DMS53 (cell line): ENCODE results near the gene LPIN3.

Experiments used
- DNase-seq: peaks from one replicate; lab custom pipeline; 2025; lab: John Stamatoyannopoulos, UW

LPIN3 gene

DNA sequence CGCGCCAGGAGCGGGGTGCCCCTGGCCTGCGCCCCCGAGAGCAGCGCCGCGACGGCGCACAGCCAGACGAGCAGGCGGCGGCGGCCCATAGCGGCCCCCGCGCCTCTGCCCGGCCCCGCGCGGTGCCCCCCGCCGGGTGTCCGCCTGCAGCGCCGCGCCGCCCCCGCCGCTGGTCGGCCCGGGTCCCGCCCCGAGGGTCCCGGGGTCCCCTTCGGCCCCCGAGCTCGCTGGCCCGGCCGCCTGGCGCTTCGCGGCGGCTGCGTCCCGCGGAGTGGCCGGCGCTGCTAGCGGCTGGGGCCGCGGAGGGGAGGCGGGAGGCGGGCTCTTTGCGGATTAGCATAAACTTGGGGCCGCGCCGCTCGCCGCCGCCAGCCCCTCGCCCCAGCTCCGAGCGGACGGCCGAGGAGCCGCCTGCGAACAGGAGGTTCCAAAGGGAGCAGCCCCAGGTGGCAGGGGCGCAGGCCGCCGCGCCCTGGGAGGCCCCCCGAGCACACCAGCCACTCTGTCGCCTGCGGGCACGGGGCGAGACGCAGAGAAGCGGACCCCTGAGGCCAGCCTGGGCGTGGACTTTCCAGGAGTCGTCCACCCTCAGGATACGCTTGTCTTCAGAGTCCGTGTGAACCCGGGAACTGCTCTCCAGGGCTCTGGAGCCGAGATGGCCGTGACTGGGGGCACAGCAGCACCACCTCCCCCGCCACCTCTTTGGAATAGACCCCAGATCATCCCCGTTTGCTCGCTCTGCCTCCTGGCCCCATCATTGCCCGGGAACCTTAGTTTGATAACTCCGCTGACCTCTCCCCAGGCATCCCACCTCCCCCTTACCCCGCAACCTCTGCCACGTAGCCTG, 26.1 kb downstream of the LPIN3 start, which contains the start of gene EMILIN3:
Gene EMILIN3, minus strand, starts transcription at position 273 of the 847 bp plus-strand sequence. Its CDS starts 184 bp downstream, at position 89.
- peak; percentile 30 for DNase-seq

DNA sequence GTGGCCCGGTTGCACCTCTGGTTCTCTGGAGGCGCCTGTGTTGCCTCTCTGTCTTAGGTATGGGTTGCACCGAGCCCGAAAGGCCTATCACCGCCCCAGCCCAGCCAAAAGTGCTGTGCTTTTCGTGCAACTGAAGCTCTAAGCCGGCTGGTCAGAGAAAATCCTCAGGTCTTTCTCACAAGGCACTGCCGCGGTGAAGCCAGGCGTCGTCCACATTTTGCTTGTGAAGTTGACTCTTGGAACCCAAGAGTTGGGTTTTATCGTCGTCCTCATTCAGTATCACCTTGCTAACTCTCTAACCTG, 26.7 kb downstream of the LPIN3 start:
- peak; percentile 28 for DNase-seq

DNA sequence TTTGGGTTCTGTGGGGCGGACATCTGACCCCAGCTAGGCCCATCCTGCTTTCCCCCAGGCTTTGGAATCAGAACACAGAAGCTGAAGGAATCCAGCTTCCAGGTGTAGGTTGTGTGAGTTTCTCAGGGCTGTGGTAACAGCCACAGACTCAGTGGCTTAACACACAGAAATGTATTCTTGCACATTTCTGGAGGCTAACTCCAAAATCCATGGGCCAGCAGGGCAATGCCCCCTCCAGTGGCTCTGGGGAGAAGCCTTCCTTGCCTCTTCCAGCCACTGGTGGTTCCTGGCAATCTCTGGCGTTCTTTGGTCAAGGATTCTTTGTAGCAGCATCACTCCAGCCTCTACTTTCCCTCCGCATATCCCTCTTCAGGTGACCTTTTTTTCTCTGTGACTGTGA, 27.3 kb downstream of the LPIN3 start:
- no peak for DNase-seq

DNA sequence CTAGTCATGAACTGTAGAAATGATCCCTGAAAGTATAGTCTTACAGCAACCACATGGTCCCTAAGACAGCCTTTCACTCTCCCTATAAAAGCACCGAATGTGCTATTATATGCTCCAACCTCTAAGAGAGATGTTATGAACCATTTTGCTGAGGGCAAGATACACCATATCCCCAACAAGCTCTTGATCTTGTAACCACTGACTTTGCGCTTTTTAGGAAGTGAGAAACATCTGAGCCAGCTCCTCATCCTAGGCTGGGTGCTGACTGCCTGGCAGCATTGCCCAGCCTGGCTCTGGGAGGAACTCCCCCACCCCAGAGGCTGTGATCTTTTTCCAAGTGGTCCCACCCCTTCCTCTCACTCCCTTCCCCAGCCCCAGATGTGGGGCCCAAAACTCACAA, 29.1 kb downstream of the LPIN3 start:
- DNase-seq: no peak

DNA sequence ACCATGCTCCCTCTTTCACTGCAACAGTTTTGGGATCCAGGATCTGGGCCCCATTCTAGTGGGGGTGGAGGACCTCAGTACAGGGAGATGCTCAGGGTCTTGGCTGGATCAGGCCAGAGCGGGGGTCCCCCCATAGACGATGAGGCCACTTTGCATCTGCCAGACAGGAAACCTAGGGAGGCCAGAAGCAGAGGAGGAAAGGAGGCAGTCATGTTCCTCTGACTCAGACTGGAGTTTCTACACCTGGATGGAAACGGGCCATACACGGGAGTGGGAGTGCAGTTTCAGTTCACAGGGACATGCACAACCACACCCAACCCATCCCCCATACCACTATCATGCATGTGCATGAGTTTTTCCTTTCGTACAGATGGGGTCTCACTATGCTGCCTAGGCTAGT, 29.6 kb downstream of the LPIN3 start:
- DNase-seq: no peak

DNA sequence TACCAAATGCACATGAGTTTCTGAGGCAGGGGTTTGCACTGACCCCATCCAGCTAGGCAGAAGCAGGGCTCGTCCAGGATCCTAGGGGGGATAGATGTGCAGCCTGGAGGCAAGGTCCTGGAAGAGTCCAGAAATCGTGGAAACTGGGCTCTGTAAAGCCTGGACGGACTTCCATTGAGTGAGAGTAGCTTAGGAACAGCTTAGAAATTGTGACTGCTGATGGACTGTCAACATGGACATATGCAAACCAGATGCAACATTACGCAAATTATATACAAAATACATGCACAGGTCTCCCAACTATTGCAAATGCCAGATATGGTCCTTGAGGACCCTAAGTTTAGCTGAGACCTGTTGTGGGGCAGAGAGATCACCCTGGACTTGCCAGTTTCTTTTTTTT, 30.8 kb downstream of the LPIN3 start:
- peak; percentile 11 for DNase-seq

DNA sequence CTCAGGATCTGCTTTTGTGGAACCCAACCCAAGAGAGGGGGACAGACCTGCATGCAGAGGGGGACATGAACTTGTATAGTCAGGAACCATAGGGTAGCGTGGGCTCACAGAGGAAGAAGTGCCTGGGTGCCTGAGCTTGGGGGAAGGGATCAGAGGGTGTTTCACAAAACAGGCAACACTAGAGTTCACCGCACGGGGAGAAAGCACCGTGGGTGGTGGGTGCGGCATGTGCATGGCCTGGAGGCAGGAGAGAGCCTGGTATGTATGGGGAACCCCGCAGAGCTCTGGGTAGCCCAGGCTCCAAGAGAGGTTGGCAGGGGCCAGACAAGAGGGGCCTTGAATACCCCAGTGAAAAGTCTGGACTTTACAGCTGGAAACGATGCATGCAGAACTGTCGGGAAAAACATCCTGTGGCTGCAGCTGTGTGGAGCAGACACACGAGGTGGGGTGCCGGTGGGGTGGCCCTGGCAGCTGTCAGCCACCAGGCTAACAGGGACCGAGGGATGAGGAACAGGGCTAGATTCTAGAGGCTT, 32.7 kb downstream of the LPIN3 start:
- no peak for DNase-seq

DNA sequence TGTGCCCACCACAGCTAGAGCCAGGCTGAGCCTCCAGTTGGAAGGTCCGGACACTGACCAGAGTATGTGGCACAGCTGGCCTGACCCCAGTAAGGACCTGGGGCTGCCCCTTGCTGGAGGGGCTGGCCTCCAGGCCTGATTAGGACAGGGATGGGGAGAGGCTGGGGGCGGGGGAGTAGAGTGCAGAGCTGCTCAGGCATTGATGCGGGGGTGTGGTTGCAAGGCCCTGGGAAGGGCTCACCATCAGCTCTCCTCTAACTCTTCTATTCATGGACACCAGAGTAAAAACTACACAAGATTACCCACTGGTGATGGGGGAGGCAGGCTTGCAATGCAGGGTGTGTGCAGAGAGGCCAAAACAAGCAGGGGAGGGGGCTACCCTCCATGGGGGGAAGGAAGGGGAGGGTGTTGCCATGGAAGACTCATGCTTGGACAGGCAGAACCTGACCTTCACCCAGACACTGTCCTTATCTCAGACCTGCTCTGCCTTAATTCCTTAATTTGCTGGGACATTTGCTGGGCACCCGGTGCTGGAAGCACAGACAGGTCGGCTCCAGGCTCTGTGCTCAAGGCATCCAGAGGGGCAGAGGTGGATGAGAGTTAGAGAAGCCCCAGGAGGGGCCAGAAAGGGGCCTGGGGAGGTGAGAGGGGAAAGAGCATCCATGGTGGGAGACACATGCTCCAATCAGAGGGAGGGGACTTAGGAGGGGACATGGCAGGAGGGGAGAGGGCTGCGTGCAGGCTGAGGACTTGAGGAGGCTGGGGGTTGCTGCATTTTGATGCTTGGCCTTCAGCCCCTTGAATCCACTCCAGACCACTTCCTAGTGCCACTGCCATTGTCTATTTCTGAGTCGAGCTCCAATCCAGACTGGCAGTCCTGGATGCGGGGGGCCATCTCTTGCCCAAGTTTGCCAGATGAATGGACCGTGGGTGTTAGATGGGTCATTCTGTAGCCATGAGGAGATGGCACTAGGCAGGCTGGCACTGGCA, 33.6 kb downstream of the LPIN3 start:
- DNase-seq: no peak

DNA sequence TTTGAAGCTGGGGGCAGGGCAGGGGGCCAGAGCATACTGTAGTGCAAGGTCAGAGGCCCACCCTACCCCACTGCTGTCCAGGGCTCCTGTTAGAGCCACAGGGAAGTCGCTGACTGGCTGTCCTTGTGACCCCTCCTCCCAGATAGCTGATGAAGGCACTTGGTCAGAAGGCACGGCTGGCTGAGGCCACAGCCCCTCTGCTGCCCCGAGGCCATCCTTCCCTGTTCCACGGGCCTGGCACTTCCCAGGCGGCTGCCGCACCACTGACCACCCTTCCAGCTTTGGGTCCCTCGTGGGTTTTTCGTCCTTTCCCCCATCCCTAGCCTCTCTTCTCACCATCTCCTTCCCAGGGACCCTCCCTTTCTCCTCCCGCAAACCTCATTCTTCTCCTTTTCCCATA, 35.2 kb downstream of the LPIN3 start:
- no peak for DNase-seq

DNA sequence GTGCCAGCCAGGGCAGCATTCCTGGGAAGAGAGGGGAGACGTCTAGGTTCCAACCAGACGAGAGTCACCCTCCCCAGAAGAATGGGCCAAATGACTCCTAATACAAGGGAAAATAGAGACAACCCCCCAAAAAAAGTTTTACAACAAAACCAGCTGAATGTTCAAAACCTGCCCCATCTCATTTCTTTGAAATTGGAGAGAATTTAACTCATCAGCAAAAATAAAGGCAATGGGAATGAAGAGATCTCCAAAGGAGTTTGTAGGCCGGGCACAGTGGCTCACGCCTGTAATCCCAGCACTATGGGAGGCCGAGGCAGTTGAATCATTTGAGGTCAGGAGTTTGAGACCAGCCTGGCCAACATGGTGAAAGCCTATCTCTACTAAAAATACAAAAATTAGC, 35.7 kb downstream of the LPIN3 start:
- DNase-seq: no peak

DNA sequence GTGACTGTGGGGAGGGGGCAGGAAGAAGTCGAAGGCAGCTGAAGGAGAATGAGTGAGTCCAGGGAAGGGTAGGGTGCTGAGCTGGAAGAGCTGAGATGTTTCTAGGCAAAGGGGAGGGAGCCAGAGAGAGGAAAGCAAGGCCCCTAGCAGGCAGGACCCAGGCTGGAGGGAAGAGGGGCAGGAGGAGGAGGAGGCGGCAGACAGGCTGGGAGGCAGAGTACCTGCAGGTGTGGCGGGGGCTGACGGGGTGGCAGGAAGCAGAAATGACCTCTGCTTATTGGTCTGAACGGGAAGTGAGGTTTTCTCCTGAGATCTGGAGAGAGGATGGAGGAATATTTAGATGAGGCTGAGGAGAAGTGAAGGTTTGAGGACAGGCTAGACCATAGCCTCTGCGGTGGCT, 36.7 kb downstream of the LPIN3 start:
- no peak for DNase-seq

DNA sequence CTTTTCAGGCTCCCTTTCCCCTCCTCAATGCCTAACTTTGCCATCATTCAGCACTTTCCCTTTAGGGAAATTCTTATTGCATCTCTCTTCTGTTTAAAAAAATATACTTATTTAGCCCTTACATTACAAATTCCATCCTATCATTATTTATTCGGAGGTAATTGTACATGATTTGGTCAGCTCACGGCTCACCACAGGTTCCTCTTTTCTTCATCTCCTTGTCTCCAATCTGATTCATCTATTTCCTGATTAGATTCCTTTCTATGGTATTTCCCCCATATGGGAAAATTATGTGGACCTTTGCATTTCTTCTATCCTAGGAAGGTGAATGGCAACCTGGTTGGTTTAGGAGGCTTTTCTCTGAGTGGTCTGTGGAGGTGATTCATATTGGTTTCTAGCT, 38.9 kb downstream of the LPIN3 start:
- no peak for DNase-seq

DNA sequence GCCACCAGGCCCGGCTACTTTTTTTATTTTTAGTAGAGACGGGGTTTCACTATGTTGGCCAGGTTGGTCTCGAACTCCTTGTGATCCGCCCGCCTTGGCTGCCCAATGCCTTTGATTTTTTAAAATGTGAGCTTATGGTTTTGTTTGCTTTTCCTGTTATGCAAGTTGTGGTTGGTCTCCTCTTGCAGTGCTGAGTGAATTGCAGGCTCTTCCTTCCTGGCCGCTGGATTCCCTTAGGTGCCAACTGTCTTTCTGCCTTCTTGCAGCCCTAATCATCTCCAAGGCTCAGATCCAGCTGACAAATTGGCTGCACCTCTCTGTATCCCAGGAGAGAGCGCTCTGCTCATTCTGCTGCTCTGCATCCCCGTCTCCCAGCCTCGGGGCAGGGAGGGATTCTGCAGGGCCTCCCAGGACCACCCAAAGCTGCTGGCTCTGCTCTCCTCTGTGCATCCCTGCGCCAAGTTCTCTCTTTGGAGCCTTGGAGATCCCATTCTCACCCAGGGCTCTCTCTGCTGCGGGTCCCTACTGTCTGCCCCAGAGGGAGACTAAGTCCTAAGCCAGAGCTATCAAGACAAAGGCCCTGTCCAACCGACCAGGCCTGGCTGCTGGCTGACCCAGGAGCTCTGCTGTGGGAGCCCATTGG, 40.1 kb downstream of the LPIN3 start:
- no peak for DNase-seq

DNA sequence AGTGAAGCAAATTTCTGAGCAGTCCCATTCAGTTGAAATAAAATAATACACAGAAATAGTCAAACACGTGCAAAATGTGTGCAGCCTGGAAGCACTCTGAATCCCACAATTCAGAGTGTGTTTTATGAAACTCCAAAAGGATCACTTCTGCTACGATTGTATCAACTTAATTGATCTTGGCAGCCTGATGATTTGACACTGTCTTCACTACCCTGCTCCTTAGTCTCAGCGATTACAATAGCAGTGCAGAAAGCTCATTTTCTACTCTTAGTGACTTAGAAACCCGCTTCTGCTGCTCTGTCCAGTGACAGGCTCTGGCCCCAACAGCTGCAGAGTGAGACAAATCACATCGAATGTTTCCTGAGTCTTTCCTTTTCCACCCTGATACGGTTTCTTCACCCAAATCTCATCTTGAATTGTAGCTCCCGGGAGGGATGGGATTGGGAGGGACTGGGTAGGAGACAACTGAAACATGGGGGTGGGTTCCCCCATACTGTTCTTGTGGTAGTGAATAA, 42.2 kb downstream of the LPIN3 start:
- no peak for DNase-seq

DNA sequence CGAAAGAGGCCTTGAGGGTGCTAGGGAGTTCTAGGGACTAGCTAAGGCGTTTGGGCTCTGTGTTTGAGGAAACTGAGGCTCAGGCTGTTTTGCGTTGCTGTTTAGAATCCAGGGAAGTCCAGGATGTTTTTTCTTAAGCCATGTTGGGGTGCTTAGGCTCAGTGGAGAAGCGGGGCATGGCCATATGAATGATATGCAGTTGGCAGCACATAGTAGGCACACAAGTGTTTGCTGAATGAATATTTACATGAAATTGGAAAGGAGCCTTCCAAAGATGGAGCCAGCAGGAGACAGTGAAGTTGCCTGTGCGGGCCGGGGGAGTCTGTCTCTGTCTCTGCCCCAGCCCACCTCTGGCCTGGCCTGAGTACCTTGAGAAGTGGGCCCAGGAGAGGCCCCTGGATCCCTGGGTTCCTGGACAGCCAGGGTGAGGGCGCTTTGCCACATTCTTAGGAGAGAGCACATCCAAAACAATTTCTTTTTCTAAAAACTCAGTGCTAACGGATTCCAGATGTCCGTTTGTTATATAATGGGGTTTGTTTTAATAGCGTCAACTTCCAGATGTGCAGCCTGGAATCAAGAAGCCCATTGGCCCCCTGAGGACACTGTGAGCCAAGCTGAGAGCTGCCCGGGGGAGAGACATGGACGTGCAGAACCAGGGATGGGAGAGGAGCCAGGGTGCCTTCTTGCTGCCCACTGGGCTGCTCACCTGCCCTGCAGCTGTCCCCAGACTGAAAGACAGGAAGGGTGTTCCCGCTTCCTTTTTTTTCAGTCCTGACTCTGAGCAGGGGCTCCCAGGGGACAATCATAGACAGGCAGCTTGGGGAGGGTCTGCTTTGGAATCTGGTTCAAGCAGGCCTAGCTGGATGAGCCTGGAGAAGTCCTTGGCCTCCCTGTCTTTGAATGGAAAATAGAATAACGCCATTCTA, 46.1 kb downstream of the LPIN3 start:
- DNase-seq: no peak

DNA sequence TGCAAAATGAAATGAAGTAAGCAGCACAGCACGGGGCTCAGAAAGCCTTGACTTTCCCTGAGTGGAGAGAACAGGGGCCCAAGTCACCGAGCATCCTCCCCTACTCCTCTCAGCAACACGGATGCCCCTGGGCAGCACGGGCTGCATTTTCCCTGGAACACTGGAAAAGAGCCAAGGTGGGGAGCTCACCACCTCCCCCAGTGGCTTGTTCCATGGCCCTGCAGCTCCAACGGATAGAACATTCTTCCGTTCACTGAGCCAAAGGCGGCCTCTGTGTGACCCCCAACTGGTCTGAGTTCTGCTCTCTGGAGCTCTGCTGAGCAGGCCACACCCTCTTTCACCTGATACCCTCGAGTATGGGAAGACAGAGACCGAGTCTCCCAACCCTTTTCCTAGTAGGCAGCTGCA, 46.8 kb downstream of the LPIN3 start:
- DNase-seq: no peak

DNA sequence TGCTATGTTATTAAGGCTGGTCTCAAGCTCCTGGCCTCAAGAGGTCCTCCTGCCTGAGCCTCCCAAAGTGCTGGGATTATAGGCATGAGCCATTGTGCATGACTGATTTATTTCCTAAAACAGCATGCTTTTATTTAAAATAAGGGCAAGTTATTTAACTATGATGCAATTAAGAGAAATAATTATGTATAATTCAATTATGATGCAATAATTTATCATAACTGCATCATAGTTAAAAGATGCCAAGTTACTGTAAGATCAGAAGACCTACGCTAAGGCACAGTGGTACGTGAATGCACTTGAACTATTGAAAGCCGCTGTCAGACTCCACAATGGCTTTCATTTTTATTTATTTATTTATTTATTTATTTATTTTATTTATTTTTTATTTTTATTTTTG, 50.3 kb downstream of the LPIN3 start:
- no peak for DNase-seq

DNA sequence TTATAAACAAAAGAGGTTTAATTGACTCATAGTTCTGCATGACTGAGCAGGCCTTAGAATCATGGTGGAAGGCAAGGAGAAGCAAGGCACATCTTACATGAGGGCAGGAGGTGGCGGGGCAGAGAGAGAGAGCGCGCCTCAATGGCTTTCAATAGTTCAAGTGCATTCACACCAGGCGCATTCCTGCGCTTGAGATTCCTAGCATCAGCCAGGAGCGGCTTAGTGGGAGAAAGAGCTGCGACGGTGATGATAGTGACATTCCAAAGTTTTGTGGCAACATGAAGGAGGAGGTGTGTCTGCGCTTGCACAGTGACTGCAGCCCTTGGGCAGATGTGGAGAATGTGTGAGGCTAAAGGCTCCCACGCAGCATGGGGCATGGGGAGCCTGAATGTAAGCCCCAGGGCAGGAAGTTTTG, 51.0 kb downstream of the LPIN3 start:
- DNase-seq: peak; percentile 19

DNA sequence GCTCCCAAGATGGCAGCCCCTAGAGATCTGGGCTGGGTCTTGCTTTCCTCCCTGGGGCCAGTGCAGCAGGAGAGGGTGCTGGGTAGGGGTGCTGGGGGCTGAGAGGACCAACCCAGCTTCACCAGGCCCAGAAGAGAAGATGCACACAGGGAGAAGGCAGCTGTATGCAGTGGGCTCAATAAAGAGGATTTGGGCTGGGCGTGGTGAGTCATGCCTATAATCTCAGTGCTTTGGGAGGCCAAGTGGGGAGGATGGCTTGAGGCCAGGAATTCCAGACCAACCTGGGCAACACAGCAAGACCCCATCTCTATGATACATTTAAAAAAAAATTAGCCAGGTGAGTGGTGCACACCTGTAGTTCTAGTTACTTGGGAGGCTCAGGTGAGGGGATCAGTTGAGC, 51.7 kb downstream of the LPIN3 start:
- no peak for DNase-seq

DNA sequence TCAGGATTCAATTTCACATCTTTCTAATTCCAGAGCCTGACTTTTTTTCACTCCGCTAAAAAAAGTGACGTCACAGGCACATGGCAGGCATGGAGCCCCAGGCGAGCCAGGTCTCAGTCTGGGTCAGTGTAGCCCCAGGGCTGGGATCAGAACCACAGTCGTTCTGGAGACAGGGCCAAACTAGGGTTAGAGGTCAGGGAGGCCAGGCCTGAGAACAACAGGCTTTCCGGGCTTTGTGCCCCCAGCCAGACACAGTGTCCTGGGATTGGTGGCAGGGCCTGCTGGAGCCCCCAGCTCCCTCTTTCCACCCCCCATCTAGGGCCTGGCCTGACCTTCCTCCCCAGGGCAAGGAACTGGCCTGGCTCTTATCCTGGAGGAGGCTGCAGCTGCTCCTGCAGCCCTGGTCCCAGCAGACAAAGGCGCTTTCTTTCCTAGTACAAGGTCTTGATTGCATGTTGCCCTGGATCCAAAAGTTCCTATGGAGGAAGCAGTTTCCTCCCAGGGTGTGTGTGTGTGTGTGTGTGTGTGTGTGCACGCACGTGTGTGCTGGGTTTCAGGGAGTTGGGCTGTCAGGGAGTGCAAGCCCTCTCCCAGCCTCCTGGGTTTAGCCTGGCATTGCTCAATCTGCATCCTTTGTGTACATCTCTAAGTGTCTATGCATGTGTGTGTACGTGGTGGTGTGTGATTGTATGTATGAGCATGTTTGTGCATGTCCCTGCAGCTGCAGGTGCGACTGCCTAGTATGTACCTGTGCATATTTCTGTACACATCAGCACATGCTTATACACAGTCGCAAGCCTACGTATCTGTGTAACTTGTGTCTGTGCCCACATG, 52.5 kb downstream of the LPIN3 start:
- DNase-seq: no peak
